AG04450 (cell line): ENCODE measurements around the gene SLC5A9. TPM values are rescaled to one million over a fixed set of nuclear protein-coding genes. Genes with fewer than 3 reads are reported as not detected.

Experiments used
- CTCF ChIA-PET: fragments of 300-600, 350-600 bp; formaldehyde crosslinking; extraction: SDS; loops from one replicate; lab custom pipeline; 2022; ENCODE audit warnings: antibody characterized with exemption, inconsistent platforms; lab: Charles Lee
- POLR2A ChIA-PET: fragments of 350-600 bp; formaldehyde crosslinking; extraction: SDS; loops from one replicate; lab custom pipeline; 2021; ENCODE audit warnings: antibody characterized with exemption, inconsistent platforms; lab: Yijun Ruan, JAX
- DNase-seq: peaks from one replicate; pipeline ENCODE4 v3.0.0-alpha.2; 2011; ENCODE audit warnings: low read depth, low spot score
- H3K27ac ChIP-seq: one replicate; pipeline ENCODE4 v1.5.1; 2012; ENCODE audit warnings: low read depth, low read length, control low read depth
- H3K27me3 ChIP-seq: one replicate; pipeline ENCODE4 v1.6.0; 2012; ENCODE audit warnings: low read length; ENCODE audit not compliant: control insufficient read depth, insufficient read depth
- H3K4me3 ChIP-seq: 2 replicates; pipeline ENCODE4 v1.5.1; 2011; ENCODE audit warnings: mild to moderate bottlenecking, low read depth, low read length, control low read depth
- H3K9me3 ChIP-seq: 2 replicates; pipeline ENCODE4 v1.5.1; 2012; ENCODE audit warnings: low read length; ENCODE audit not compliant: control insufficient read depth, insufficient read depth
- CTCF ChIP-seq: IDR thresholded peaks from 2 replicates; pipeline ENCODE4 v1.5.1; 2011; ENCODE audit warnings: low read depth, low read length, control low read depth, inconsistent platforms
- polyA minus RNA-seq: library from RNA; depleted of rRNA, polyadenylated mRNA; stranded (reverse); fragments of >200 nt; gene quantifications from 2 replicates; pipeline ENCODE4 v1.2.3, GENCODE V29; 2011; rRNA and poly(A)+ RNA removed
- polyA plus RNA-seq: library from polyadenylated mRNA; depleted of rRNA; stranded (reverse); fragments of >200 nt; gene quantifications from 2 replicates; pipeline ENCODE4 v1.2.3, GENCODE V29; 2011; rRNA removed

The SLC5A9 gene
- polyA plus RNA-seq (not detected in 2 replicates), polyA minus RNA-seq (not detected in 2 replicates)

GRCh38 chr1:48222501-48223242 is at the start of gene SLC5A9:
Gene SLC5A9, plus strand, starts transcription at chr1:48222716. Its CDS starts 21 bp downstream, at chr1:48222737.
- no peak within 1 kb of the TSS for H3K27ac ChIP-seq
- H3K4me3 ChIP-seq: no peak within 1 kb of the TSS
- TF ChIP-seq CTCF: no peak
- no peaks in the 10 kb centered on the region for H3K9me3 ChIP-seq
- DNase-seq: no peak
- POLR2A ChIA-PET: no interaction called here
- no peaks in the 10 kb centered on the region for H3K27me3 ChIP-seq
- CTCF ChIA-PET: no interaction called here

DNA sequence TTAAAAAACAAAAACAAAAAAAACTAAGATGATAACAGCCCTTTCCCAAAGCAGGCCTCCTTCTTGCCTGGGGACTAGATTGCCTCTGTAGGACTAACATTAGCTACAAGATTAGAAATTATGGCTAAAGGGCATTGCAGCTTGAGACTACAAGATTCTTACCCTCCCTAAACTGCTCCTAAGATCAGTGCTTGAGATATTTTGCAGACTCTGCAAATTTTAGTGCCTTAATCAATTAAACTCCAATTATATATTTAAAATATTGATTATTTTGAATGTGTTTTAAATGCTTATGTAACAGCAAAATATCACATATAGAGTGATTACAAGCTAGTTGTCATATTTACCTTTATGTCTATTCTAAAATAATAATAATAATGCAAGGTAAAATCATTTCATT is 47.4 kb upstream of the SLC5A9 start:
- H3K9me3 ChIP-seq: no peaks in the 10 kb centered on the region
- H3K27me3 ChIP-seq: no peaks in the 10 kb centered on the region
- CTCF ChIA-PET: no interaction called here
- no peak overlapping the region for H3K27ac ChIP-seq
- DNase-seq: no peak
- POLR2A ChIA-PET: no interaction called here
- no peak for TF ChIP-seq CTCF
- H3K4me3 ChIP-seq: no peak overlapping the region

DNA sequence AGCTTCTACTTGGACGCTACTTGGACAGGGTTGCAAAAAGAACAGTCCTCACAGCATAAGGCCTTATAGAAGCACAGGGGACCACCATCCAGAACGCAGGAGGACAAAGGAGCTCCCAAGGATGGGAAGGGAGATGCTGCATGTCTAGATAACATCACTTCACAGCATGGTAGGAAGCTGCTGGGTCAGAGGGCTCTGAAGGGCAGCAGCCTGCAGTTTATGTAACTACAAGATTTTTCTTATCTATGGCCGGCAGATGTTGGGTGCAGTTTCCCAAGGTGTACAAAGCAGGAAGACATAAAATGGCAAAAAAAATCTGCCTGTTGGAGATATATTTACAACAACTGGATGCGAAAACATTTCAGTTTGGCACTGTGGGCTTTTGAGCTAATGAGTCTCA is 45.3 kb upstream of the SLC5A9 start:
- DNase-seq: no peak
- no peaks in the 10 kb centered on the region for H3K9me3 ChIP-seq
- ChIA-PET POLR2A (no interaction called here), CTCF (interaction anchor here (0.8 kb wide), 1 partner anchor 26 kb away, joined by 5 read pairs; no protein-coding TSS in a partner anchor)
- no peaks in the 10 kb centered on the region for H3K27me3 ChIP-seq
- no peak overlapping the region for H3K4me3 ChIP-seq
- H3K27ac ChIP-seq: no peak overlapping the region
- TF ChIP-seq CTCF: no peak

- no peaks in the 10 kb centered on the region for H3K9me3 ChIP-seq
- H3K27me3 ChIP-seq: no peaks in the 10 kb centered on the region
- DNase-seq: no peak
- TF ChIP-seq CTCF: no peak
- ChIA-PET CTCF (no interaction called here), POLR2A (no interaction called here)
- no peak overlapping the region for H3K4me3 ChIP-seq
- H3K27ac ChIP-seq: no peak overlapping the region
Observed at GRCh38 chr1:48181669-48182367, 40.7 kb upstream of the SLC5A9 start.

DNA sequence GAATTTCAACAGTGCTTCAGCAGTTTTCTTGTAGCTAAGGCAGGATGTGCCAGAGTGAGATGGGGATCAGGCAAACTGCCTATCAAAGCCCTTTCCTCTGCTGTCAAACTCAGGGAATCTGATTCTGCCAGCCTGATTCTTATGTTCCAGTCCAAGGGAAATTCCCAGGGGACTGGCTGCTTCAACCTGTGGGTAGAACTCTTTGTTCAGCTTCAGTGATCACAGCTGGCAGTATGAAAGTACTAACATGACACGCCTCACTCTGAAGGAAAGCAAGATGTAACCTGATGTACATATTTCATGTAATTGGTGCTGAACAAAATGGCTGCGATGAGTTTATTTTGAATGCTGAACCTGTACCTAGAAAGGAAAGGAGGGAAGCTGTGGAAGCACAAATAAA is 40.1 kb upstream of the SLC5A9 start:
- ChIA-PET CTCF (no interaction called here), POLR2A (no interaction called here)
- H3K27me3 ChIP-seq: no peaks in the 10 kb centered on the region
- H3K4me3 ChIP-seq: no peak overlapping the region
- no peak for TF ChIP-seq CTCF
- H3K27ac ChIP-seq: no peak overlapping the region
- no peaks in the 10 kb centered on the region for H3K9me3 ChIP-seq
- DNase-seq: no peak
